ENCODE data around the gene B3GNT7.

DNA sequence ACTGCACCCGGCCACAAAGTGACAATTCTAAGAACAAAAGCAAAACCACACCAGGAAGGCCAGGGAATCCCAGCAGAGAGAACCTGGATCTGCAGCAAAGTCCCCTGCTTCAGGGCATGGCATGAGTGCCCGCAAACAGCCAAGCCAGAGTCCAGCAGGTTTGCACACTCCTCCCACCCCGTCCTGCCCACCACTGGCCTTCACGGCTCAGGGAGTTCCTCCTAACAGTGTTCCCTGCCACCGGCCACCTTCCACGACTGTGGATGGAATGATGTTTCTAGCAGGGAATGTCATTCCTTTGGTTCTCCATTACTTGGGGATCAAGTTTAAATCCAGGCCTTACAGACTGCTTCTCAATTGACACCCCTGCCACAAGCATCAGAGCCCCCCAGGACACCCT lies 42.0 kb upstream of the B3GNT7 start:
- TF ChIP-seq, protein P1, sequence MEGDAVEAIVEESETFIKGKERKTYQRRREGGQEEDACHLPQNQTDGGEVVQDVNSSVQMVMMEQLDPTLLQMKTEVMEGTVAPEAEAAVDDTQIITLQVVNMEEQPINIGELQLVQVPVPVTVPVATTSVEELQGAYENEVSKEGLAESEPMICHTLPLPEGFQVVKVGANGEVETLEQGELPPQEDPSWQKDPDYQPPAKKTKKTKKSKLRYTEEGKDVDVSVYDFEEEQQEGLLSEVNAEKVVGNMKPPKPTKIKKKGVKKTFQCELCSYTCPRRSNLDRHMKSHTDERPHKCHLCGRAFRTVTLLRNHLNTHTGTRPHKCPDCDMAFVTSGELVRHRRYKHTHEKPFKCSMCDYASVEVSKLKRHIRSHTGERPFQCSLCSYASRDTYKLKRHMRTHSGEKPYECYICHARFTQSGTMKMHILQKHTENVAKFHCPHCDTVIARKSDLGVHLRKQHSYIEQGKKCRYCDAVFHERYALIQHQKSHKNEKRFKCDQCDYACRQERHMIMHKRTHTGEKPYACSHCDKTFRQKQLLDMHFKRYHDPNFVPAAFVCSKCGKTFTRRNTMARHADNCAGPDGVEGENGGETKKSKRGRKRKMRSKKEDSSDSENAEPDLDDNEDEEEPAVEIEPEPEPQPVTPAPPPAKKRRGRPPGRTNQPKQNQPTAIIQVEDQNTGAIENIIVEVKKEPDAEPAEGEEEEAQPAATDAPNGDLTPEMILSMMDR (conservative IDR thresholded peaks at IDR 0.05; ENCODE audit: low read depth in 2 of 2), result no peak
- TF ChIP-seq, protein P2, sequence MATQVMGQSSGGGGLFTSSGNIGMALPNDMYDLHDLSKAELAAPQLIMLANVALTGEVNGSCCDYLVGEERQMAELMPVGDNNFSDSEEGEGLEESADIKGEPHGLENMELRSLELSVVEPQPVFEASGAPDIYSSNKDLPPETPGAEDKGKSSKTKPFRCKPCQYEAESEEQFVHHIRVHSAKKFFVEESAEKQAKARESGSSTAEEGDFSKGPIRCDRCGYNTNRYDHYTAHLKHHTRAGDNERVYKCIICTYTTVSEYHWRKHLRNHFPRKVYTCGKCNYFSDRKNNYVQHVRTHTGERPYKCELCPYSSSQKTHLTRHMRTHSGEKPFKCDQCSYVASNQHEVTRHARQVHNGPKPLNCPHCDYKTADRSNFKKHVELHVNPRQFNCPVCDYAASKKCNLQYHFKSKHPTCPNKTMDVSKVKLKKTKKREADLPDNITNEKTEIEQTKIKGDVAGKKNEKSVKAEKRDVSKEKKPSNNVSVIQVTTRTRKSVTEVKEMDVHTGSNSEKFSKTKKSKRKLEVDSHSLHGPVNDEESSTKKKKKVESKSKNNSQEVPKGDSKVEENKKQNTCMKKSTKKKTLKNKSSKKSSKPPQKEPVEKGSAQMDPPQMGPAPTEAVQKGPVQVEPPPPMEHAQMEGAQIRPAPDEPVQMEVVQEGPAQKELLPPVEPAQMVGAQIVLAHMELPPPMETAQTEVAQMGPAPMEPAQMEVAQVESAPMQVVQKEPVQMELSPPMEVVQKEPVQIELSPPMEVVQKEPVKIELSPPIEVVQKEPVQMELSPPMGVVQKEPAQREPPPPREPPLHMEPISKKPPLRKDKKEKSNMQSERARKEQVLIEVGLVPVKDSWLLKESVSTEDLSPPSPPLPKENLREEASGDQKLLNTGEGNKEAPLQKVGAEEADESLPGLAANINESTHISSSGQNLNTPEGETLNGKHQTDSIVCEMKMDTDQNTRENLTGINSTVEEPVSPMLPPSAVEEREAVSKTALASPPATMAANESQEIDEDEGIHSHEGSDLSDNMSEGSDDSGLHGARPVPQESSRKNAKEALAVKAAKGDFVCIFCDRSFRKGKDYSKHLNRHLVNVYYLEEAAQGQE (IDR thresholded peaks at IDR 0.05; ENCODE audit: unreplicated experiment), result no peak
- TF ChIP-seq, protein P3, sequence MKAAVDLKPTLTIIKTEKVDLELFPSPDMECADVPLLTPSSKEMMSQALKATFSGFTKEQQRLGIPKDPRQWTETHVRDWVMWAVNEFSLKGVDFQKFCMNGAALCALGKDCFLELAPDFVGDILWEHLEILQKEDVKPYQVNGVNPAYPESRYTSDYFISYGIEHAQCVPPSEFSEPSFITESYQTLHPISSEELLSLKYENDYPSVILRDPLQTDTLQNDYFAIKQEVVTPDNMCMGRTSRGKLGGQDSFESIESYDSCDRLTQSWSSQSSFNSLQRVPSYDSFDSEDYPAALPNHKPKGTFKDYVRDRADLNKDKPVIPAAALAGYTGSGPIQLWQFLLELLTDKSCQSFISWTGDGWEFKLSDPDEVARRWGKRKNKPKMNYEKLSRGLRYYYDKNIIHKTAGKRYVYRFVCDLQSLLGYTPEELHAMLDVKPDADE (IDR thresholded peaks at IDR 0.05), result no peak
- no peak for TF ChIP-seq POLR2AphosphoS5 (IDR thresholded peaks at IDR 0.05; ENCODE audit: low read depth)
- no peak for TF ChIP-seq NANOG (IDR thresholded peaks at IDR 0.05; ENCODE audit: borderline replicate concordance)
- no peak for TF ChIP-seq EZH2 (IDR thresholded peaks at IDR 0.05; ENCODE audit: low read depth, unreplicated experiment)
